VCaP (cell line): ENCODE measurements around the gene UCN3.
"Not testable (repeated sequence)": the region's sequence is repeated elsewhere in the genome, so short reads cannot be mapped to it uniquely, and the experiment has no call there.

Experiments used
- H3K27ac ChIP-seq: fragments of 450-650 bp; 2 replicates; pipeline ENCODE4 v1.5.1; 2017
- TF ChIP-seq, protein P1 (sequence below): fragments of 450-650 bp; conservative IDR thresholded peaks from 2 replicates; pipeline ENCODE4 v1.5.1; 2017; ENCODE audit warnings: mild to moderate bottlenecking, moderate library complexity

UCN3 gene

DNA sequence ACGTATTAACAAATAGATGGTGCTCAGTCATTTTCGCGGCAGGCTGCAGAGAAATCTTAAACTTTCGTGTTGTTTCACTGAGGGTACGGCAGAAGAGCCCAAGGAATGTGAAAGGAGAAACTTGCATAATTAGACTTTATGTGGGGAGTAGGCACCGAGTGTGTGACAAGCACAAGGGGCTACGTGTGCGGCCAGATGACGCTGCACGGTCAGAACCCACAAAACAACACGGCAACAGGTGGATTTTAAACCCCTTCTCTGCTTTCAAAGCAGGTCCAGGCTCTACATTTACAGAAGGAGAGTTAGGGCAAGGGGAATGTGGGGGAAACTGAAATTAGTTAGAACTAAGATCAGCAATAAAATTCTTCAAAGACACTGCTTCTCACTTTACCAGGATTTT is 392 bp upstream of the UCN3 start:
- no peak overlapping the region for H3K27ac ChIP-seq
- TF ChIP-seq, protein P1, sequence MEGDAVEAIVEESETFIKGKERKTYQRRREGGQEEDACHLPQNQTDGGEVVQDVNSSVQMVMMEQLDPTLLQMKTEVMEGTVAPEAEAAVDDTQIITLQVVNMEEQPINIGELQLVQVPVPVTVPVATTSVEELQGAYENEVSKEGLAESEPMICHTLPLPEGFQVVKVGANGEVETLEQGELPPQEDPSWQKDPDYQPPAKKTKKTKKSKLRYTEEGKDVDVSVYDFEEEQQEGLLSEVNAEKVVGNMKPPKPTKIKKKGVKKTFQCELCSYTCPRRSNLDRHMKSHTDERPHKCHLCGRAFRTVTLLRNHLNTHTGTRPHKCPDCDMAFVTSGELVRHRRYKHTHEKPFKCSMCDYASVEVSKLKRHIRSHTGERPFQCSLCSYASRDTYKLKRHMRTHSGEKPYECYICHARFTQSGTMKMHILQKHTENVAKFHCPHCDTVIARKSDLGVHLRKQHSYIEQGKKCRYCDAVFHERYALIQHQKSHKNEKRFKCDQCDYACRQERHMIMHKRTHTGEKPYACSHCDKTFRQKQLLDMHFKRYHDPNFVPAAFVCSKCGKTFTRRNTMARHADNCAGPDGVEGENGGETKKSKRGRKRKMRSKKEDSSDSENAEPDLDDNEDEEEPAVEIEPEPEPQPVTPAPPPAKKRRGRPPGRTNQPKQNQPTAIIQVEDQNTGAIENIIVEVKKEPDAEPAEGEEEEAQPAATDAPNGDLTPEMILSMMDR: no peak

DNA sequence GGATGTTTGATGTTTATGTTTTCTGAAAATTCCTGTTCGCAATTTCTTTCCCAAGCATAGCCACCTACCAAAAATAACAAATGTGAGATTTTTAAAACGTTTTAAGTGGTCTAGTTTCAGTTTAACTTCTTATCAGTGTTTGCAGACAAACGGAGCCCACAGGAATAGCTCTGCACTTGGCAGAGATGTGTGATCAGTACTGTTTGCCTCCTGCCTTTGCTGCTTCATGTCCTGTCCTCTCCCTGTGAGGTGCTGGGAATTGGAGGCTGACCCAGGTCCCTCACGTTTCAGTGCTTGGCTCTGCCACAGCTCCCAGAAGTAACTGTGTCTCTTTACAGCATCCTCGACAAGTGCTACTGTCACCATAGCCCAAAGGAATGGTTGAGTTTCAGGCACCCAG is 1.2 kb downstream of the UCN3 start:
- TF ChIP-seq, protein P1: no peak
- peak overlapping the region; percentile 66 for H3K27ac ChIP-seq

DNA sequence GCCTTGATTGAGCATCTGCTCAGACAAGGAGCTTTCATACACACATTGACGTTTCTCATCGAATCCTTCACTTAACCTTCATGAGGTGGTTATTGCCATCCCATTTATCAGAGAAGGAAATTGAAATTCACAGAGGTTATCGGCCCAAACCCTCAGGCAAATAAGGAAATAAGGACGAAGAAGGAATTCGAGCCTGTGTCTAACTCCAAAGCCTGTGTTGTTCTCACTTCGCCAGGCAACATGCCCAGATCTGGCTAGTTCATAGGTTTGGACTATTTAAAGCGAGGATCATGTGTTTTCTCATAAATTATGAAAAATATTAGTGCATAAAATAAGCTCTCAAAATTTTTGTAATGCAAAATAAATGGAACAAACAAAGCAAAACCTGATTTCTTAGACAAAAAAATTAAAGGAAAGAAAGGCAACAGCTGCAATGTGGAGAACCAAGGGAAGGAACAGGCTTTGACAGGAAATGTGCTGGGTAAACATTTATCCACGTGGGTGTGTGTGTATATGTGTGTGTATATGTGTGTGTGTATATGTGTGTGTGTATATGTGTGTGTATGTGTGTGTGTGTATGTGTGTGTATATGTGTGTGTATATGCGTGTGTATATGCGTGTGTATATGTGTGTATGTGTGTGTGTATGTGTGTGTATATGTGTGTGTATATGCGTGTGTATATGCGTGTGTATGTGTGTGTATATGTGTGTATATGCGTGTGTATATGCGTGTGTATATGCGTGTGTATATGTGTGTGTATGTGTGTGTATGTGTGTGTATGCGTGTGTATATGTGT is 4.8 kb downstream of the UCN3 start:
- TF ChIP-seq, protein P1: no peak
- H3K27ac ChIP-seq: peak overlapping the region; percentile 41

DNA sequence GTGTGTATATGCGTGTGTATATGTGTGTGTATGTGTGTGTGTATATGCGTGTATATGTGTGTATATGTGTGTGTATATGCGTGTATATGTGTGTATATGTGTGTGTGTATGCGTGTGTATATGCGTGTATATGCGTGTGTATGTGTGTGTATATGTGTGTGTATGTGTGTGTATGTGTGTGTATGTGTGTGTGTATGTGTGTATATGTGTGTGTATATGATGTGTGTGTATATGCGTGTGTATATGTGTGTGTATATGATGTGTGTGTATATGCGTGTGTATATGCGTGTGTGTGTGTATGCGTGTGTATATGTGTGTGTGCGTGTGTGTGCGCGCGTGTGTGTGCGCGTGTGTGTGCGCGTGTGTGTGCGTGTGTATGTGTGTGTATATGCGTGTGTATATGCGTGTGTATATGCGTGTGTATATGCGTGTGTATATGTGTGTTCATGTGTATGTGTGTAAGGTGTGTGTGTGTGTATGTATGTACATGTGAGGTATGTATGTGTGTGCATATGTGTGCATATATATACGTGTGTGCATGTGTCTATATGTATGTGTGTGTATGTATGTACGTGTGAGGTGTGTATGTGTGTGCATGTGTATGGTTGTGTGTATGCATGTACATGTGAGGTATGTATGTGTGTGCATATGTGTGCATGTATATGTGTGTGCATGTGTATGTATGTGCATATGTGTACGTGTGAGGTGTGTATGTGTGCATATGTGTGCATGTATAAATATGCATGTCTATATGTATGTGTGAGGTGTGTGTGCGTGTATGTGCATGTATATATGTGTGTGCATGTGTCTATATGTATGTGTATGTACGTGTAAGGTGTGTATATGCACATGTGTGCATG is 6.0 kb downstream of the UCN3 start:
- TF ChIP-seq, protein P1: no peak
- no peak overlapping the region for H3K27ac ChIP-seq

DNA sequence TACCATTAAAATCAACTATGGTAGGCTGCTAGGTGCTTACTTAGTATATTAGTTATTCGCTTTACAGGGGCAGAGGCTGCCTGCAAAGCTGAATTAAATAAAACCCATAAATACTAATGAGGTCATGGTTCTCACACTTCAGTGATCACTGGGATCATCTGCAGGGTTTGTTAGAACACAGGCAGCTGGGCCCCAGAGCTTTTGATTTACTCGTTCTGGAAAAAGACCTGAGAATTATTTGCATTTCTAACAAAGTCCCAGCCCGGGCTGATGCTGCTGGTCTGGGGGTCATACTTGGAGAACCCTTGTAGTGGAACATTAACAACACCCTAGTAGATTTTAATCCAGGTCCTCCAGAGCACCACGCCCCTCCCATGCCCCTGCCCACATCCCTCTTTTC is 8.5 kb downstream of the UCN3 start:
- no peak overlapping the region for H3K27ac ChIP-seq
- TF ChIP-seq, protein P1: no peak

DNA sequence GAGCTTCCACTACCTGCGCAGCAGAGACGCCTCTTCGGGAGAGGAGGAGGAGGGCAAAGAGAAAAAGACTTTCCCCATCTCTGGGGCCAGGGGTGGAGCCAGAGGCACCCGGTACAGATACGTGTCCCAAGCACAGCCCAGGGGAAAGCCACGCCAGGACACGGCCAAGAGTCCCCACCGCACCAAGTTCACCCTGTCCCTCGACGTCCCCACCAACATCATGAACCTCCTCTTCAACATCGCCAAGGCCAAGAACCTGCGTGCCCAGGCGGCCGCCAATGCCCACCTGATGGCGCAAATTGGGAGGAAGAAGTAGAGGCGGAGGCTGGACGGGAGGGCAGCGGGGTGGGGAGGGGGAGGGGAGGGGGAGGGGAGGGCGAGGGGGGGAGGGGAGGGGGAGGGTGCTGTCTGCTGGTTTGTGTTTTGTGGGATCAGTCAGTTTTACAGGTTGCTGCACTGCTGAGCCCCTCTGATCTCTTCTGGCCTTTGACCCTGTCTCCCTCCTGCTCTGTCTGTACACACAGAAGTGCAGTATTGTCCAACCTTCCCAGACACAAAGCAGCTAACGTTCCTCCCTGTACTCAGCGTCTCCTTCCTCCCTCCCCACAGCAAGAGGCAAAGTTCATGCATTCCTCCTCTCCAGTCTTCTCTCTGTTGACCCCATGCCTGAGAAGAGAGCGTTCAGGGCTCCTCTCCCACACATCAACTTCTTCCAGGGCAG is 9.3 kb downstream of the UCN3 start:
- TF ChIP-seq, protein P1: no peak
- H3K27ac ChIP-seq: no peak overlapping the region

DNA sequence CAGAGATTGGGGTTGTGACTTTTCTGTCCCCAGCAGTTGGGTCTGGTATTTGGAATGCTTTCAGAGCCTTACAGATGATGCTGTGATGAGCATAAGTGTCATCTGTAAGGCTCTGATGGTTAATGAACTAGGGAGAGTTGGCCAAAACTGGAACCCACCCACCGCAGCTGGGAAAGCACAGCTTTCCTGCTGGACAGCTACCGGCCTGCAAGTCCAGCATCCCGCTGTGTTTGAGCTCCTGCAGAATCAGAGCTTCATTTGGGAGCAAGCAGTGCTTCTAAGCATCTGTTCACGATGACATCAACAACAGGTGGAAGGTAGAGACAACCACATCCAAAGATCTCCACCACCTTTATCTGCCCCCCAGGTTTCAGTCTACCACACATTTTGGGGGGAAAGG is 11.7 kb downstream of the UCN3 start:
- H3K27ac ChIP-seq: no peak overlapping the region

DNA sequence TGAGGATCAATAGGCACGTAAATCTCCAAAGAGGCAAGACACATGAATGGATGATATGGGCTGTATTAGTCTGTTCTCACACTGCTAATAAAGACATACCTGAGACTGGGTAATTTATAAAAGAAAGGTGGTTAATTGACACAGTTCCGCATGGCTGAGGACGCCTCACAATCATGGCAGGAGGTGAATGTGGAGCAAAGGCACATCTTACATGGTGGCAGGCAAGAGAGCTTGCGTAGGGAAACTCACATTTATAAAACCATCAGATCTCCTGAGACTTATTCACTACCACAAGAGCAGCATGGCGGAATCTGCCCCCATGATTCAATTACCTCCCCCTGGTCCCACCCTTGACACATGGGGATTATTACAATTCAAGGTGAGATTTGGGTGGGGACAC is 14.4 kb downstream of the UCN3 start:
- H3K27ac ChIP-seq: not testable (repeated sequence)

More for the DNA sequence above, 11.7 kb downstream of the UCN3 start:
- TF ChIP-seq, protein P1: no peak

DNA sequence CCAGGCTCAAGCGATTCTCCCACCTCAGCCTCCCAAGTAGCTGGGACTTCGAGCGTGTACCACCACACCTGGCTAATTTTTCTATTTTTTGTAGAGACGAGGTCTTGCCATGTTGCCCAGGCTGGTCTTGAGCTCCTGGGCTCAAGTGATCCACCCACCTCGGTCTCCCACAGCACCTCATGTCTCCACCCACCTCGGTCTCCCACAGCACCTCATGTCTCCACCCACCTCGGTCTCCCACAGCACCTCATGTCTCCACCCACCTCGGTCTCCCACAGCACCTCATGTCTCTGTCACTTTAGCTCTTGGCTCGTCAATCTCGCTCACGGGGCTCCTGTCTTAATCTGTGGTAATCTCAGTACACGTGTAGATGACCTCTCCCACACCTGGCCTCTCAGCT is 15.6 kb downstream of the UCN3 start:
- H3K27ac ChIP-seq: not testable (repeated sequence)
